ENCODE measurements around the gene AASS. TPM values are rescaled to one million over a fixed set of nuclear protein-coding genes. Genes with fewer than 3 reads are reported as not detected.

AASS gene
- total RNA-seq, 1 donor from 2014 or later, result 54.3 TPM

GRCh38 chr7:122059542-122059941 lies 84.5 kb downstream of the AASS start:
- ATAC-seq, result no peak
- intact Hi-C loops (cut with DNase I), result no loop called here
- DNase-seq (ENCODE audit: low spot score), result no peak

- ATAC-seq (no peak), DNase-seq (ENCODE audit: low spot score) (no peak)
- intact Hi-C loops (cut with DNase I), result no loop called here
These were observed 87.1 kb downstream of the AASS start for GRCh38 chr7:122056977-122057376.

GRCh38 chr7:122055073-122055472 lies 89.0 kb downstream of the AASS start:
- intact Hi-C loops (cut with DNase I), result no loop called here
- ATAC-seq (no peak), DNase-seq (ENCODE audit: low spot score) (no peak)

- intact Hi-C loops (cut with DNase I), result no loop called here
- no peak for ATAC-seq
- DNase-seq (ENCODE audit: low spot score), result no peak
These were observed 89.7 kb downstream of the AASS start for GRCh38 chr7:122054393-122054792.

- no peak for DNase-seq (ENCODE audit: low spot score)
- no peak for ATAC-seq
- intact Hi-C loops (cut with DNase I), result no loop called here
These were observed 97.6 kb downstream of the AASS start for GRCh38 chr7:122046402-122046801.

- intact Hi-C loops (cut with DNase I), result no loop called here
- ATAC-seq (no peak), DNase-seq (ENCODE audit: low spot score) (no peak)
These were observed 103.9 kb downstream of the AASS start for GRCh38 chr7:122040147-122040546.

GRCh38 chr7:122038904-122039303 lies 105.1 kb downstream of the AASS start:
- ATAC-seq, result no peak
- DNase-seq (ENCODE audit: low spot score), result no peak
- intact Hi-C loops (cut with DNase I), result no loop called here

- intact Hi-C loops (cut with DNase I), result no loop called here
- DNase-seq (ENCODE audit: low spot score), result no peak
- ATAC-seq, result no peak
These were observed 105.9 kb downstream of the AASS start for GRCh38 chr7:122038134-122038533.

GRCh38 chr7:122035876-122036275 lies 108.2 kb downstream of the AASS start:
- no peak for ATAC-seq
- intact Hi-C loops (cut with DNase I), result no loop called here
- no peak for DNase-seq (ENCODE audit: low spot score)

GRCh38 chr7:122033641-122034040 lies 110.4 kb downstream of the AASS start:
- intact Hi-C loops (cut with DNase I), result no loop called here
- DNase-seq (ENCODE audit: low spot score) (no peak), ATAC-seq (no peak)

GRCh38 chr7:122027058-122027457 lies 117.0 kb downstream of the AASS start:
- intact Hi-C loops (cut with DNase I), result no loop called here
- DNase-seq (ENCODE audit: low spot score), result no peak
- no peak for ATAC-seq

Other genes starting within 250 kb of the AASS start
- not detected for gene FEZF1, start 160.5 kb upstream of the AASS start, total RNA-seq

Measured in sciatic nerve (tissue), 2 donors.